ENCODE measurements around the gene CCN6.

GRCh38 chr6:112015725-112016124 lies 38.2 kb upstream of the CCN6 start:
- TF ChIP-seq JUND (IDR thresholded peaks at IDR 0.05) (no peak), CEBPB (IDR thresholded peaks at IDR 0.05; ENCODE audit: low read depth) (no peak), SP1 (IDR thresholded peaks at IDR 0.05; ENCODE audit: low read depth) (no peak), ELF1 (IDR thresholded peaks at IDR 0.05; ENCODE audit: borderline replicate concordance, low read depth) (no peak), SIN3A (IDR thresholded peaks at IDR 0.05; ENCODE audit: low read depth) (no peak), CTCF (IDR thresholded peaks at IDR 0.05 in 2 of 3, conservative IDR thresholded peaks at IDR 0.05 in 1 of 3; ENCODE audit: borderline replicate concordance in 1 of 3, insufficient read depth in 1 of 3, low read depth in 2 of 3, low read length in 2 of 3) (no peak), TCF7L2 (IDR thresholded peaks at IDR 0.05; ENCODE audit: borderline replicate concordance, extremely low read depth, insufficient read depth, insufficient read length) (no peak), POLR2A (IDR thresholded peaks at IDR 0.05; ENCODE audit: borderline replicate concordance, extremely low read depth, insufficient read depth, insufficient read length) (no peak), ZNF274 (IDR thresholded peaks at IDR 0.05; ENCODE audit: low read depth, low read length) (no peak), EGR1 (IDR thresholded peaks at IDR 0.05; ENCODE audit: low read depth) (no peak), POLR2AphosphoS5 (IDR thresholded peaks at IDR 0.05; ENCODE audit: low read depth, low read length) (no peak)

Measured in HCT116 (cell line).